RPMI8226 (cell line): ENCODE data around the gene C1orf226.
"Not testable (repeated sequence)": the region's sequence is repeated elsewhere in the genome, so short reads cannot be mapped to it uniquely, and the experiment has no call there.

ENCODE experiments used
- DNase-seq: peaks from one replicate; pipeline ENCODE4 v3.0.0-alpha.2; 2015

Gene C1orf226

GRCh38 chr1:162416909-162417308 lies 35.4 kb downstream of the C1orf226 start:
- DNase-seq, result no peak

GRCh38 chr1:162417650-162418049 lies 36.1 kb downstream of the C1orf226 start:
- no peak for DNase-seq

GRCh38 chr1:162418584-162418983 lies 37.1 kb downstream of the C1orf226 start:
- DNase-seq, result not testable (repeated sequence)

- DNase-seq, result not testable (repeated sequence)
These were observed 38.0 kb downstream of the C1orf226 start for GRCh38 chr1:162419450-162419931.

GRCh38 chr1:162420120-162420519 lies 38.6 kb downstream of the C1orf226 start:
- no peak for DNase-seq

GRCh38 chr1:162421258-162422164 lies 40.0 kb downstream of the C1orf226 start:
- no peak for DNase-seq

- peak; percentile 69 for DNase-seq
These were observed 41.3 kb downstream of the C1orf226 start for GRCh38 chr1:162422662-162423375.

GRCh38 chr1:162430583-162430982 lies 49.1 kb downstream of the C1orf226 start:
- DNase-seq, result no peak

GRCh38 chr1:162432977-162433713 lies 51.6 kb downstream of the C1orf226 start:
- DNase-seq, result not testable (repeated sequence)
